ENCODE measurements around the gene SLC9A6. TPM values are rescaled to one million over a fixed set of nuclear protein-coding genes. Genes with fewer than 3 reads are reported as not detected.
A peak's percentile ranks its signal among the peaks of the same experiment; 100 is the strongest.
"Not testable (repeated sequence)": the region's sequence is repeated elsewhere in the genome, so short reads cannot be mapped to it uniquely, and the experiment has no call there.

Gene SLC9A6
- total RNA-seq, 4 donors from 2014 or later, result 15.2 to 21.7 (median 18.5) TPM

GRCh38 chrX:136067097-136067496, 81.9 kb downstream of the SLC9A6 start:
- H3K27ac ChIP-seq, result no peak overlapping the region
- peak in 1 of 2 donors; percentile 9 for DNase-seq
- WGBS, 2 donors, result 37 to 38% methylated on average over 5 of the region's 5 CpGs

GRCh38 chrX:136067966-136068365, 82.7 kb downstream of the SLC9A6 start:
- H3K9me3 ChIP-seq, result no peaks in the 10 kb centered on the region
- intact Hi-C loops (cut with DNase I), result no loop called here
- H3K36me3 ChIP-seq, result no peaks in the 10 kb centered on the region
- no peaks in the 10 kb centered on the region for H3K27me3 ChIP-seq
- peak overlapping the region in 1 of 3 donors; percentile 41 for H3K27ac ChIP-seq
- TF ChIP-seq POLR2A (IDR thresholded peaks at IDR 0.05) (no peak), CTCF (IDR thresholded peaks at IDR 0.05) (no peak)
- 43 to 44% methylated on average over 6 to 7 of the region's 7 CpGs for WGBS, 2 donors
- DNase-seq, result peak; percentile 53 to 70
- H3K4me1 ChIP-seq, result no peaks in the 10 kb centered on the region
- no peak overlapping the region for H3K4me3 ChIP-seq (replicated peaks in 1 of 3)

More at GRCh38 chrX:136067097-136067496, 81.9 kb downstream of the SLC9A6 start:
- no peak overlapping the region for H3K4me3 ChIP-seq (replicated peaks in 1 of 3)
- H3K4me1 ChIP-seq, result no peaks in the 10 kb centered on the region
- no peaks in the 10 kb centered on the region for H3K9me3 ChIP-seq
- H3K27me3 ChIP-seq, result no peaks in the 10 kb centered on the region
- TF ChIP-seq CTCF (IDR thresholded peaks at IDR 0.05) (no peak), POLR2A (IDR thresholded peaks at IDR 0.05) (no peak)
- H3K36me3 ChIP-seq, result no peaks in the 10 kb centered on the region
- intact Hi-C loops (cut with DNase I), result no loop called here

GRCh38 chrX:136076942-136077341, 91.7 kb downstream of the SLC9A6 start:
- TF ChIP-seq CTCF (IDR thresholded peaks at IDR 0.05) (no peak), POLR2A (IDR thresholded peaks at IDR 0.05) (no peak)
- Histone ChIP-seq H3K4me3 (replicated peaks in 1 of 3) (no peak overlapping the region), H3K27ac (no peak overlapping the region), H3K9me3 (no peaks in the 10 kb centered on the region), H3K27me3 (no peaks in the 10 kb centered on the region), H3K36me3 (no peaks in the 10 kb centered on the region), H3K4me1 (no peaks in the 10 kb centered on the region)
- WGBS, 2 donors, result 65 to 79% methylated on average over 5 of the region's 5 CpGs
- no peak for DNase-seq
- intact Hi-C loops (cut with DNase I), result no loop called here

GRCh38 chrX:136080766-136081165, 95.5 kb downstream of the SLC9A6 start:
- TF ChIP-seq POLR2A (IDR thresholded peaks at IDR 0.05), result no peak
- TF ChIP-seq CTCF (IDR thresholded peaks at IDR 0.05), result no peak
- no peak for DNase-seq
- Histone ChIP-seq H3K9me3 (no peaks in the 10 kb centered on the region), H3K4me3 (replicated peaks in 1 of 3) (no peak overlapping the region), H3K27me3 (no peaks in the 10 kb centered on the region), H3K4me1 (no peaks in the 10 kb centered on the region), H3K36me3 (no peaks in the 10 kb centered on the region), H3K27ac (no peak overlapping the region)
- intact Hi-C loops (cut with DNase I), result no loop called here

- Histone ChIP-seq H3K36me3 (no peaks in the 10 kb centered on the region), H3K27ac (no peak overlapping the region), H3K4me1 (no peaks in the 10 kb centered on the region), H3K9me3 (no peaks in the 10 kb centered on the region), H3K27me3 (no peaks in the 10 kb centered on the region), H3K4me3 (replicated peaks in 1 of 3) (no peak overlapping the region)
- 90 to 98% methylated on average over 2 of the region's 2 CpGs for WGBS, 2 donors
- no peak for DNase-seq
- intact Hi-C loops (cut with DNase I), result no loop called here
- no peak for TF ChIP-seq POLR2A (IDR thresholded peaks at IDR 0.05)
- no peak for TF ChIP-seq CTCF (IDR thresholded peaks at IDR 0.05)
Measured at GRCh38 chrX:136086521-136086920, 101.3 kb downstream of the SLC9A6 start.

- H3K4me3 ChIP-seq (replicated peaks in 1 of 3); intact Hi-C loops (cut with DNase I); H3K27ac ChIP-seq; H3K9me3 ChIP-seq; H3K36me3 ChIP-seq; DNase-seq; H3K27me3 ChIP-seq; H3K4me1 ChIP-seq: not testable (repeated sequence)
- 97 to 99% methylated on average over 5 to 6 of the region's 6 CpGs for WGBS, 2 donors
Measured at GRCh38 chrX:136091898-136092297, 106.7 kb downstream of the SLC9A6 start.
